DND-41 (cell line): ENCODE measurements around the gene ZAP70.
A peak's percentile ranks its signal among the peaks of the same experiment; 100 is the strongest.

Experiments
- ATAC-seq: fragments of 200-7000 bp; cut with Tn5 transposase; 3 replicates; pipeline ENCODE4 v1.9.1; 2021; ENCODE audit warnings: low read depth; ENCODE audit not compliant: insufficient read depth
- DNase-seq: peaks from one replicate; pipeline ENCODE4 v3.0.0-alpha.2; 2020
- H2AFZ ChIP-seq: 2 replicates; pipeline ENCODE4 v1.6.0; 2012; ENCODE audit warnings: low read depth, low read length
- H3K27ac ChIP-seq: 2 replicates; pipeline ENCODE4 v1.5.1; 2012; ENCODE audit warnings: low read length, inconsistent platforms
- H3K27me3 ChIP-seq: fragments of 200-600 bp; sonication (generic); 2 replicates; pipeline ENCODE4 v1.6.0; 2012; ENCODE audit warnings: low read length, mild to moderate bottlenecking, inconsistent platforms; ENCODE audit not compliant: insufficient read depth, poor library complexity
- H3K36me3 ChIP-seq: 2 replicates; pipeline ENCODE4 v1.5.1; 2012; ENCODE audit warnings: low read length, inconsistent platforms; ENCODE audit not compliant: insufficient read depth
- H3K4me1 ChIP-seq: 2 replicates; pipeline ENCODE4 v1.5.1; 2012; ENCODE audit warnings: mild to moderate bottlenecking, low read length; ENCODE audit not compliant: insufficient read depth
- H3K4me2 ChIP-seq: 2 replicates; pipeline ENCODE4 v1.6.0; 2012; ENCODE audit warnings: mild to moderate bottlenecking, moderate library complexity, low read length, inconsistent platforms; ENCODE audit not compliant: insufficient read depth
- H3K4me3 ChIP-seq, 2 experiments: fragments of 200-600 bp in 1 of 2; shearing (Covaris generic) in 1 of 2; 2 replicates each; pipeline ENCODE4 v1.5.1; 2012 to 2016; ENCODE audit warnings: inconsistent platforms in 2 of 2, low read length in 2 of 2, mild to moderate bottlenecking in 2 of 2, low read depth in 1 of 2, moderate library complexity in 1 of 2
- H3K79me2 ChIP-seq: 2 replicates; pipeline ENCODE4 v1.6.0; 2012; ENCODE audit warnings: low read length, inconsistent platforms; ENCODE audit not compliant: insufficient read depth
- H3K9ac ChIP-seq: 2 replicates; pipeline ENCODE4 v1.6.0; 2012; ENCODE audit warnings: low read depth, mild to moderate bottlenecking, inconsistent platforms, low read length, moderate library complexity
- H3K9me3 ChIP-seq: 2 replicates; pipeline ENCODE4 v1.5.1; 2012; ENCODE audit warnings: low read length, moderate library complexity, mild to moderate bottlenecking, inconsistent platforms; ENCODE audit not compliant: insufficient read depth, severe bottlenecking
- H4K20me1 ChIP-seq: 2 replicates; pipeline ENCODE4 v1.6.0; 2012; ENCODE audit warnings: low read length; ENCODE audit not compliant: insufficient read depth
- CTCF ChIP-seq: IDR thresholded peaks from 2 replicates; pipeline ENCODE4 v1.5.1; 2012; ENCODE audit warnings: borderline replicate concordance, low read length, moderate library complexity, mild to moderate bottlenecking; ENCODE audit not compliant: poor library complexity, severe bottlenecking; ENCODE audit errors: extremely low read depth
- EZH2 ChIP-seq: IDR thresholded peaks from 3 replicates; pipeline ENCODE4 v1.6.1; 2012; ENCODE audit warnings: borderline replicate concordance, low read depth, mild to moderate bottlenecking, moderate library complexity, low read length, inconsistent platforms; ENCODE audit not compliant: severe bottlenecking

The ZAP70 gene

GRCh38 chr2:97724501-97724900 lies 11.1 kb downstream of the ZAP70 start:
- no peak overlapping the region for H2AFZ ChIP-seq
- H3K79me2 ChIP-seq, result peaks cover 98% of the 10 kb centered on the region
- no peak overlapping the region for H3K4me2 ChIP-seq
- peaks cover 95% of the 10 kb centered on the region for H3K36me3 ChIP-seq
- H4K20me1 ChIP-seq, result peaks cover 74% of the 10 kb centered on the region
- H3K4me3 ChIP-seq, result no peak overlapping the region
- DNase-seq (no peak), ATAC-seq (no peak)
- no peaks in the 10 kb centered on the region for H3K9me3 ChIP-seq
- no peak overlapping the region for H3K9ac ChIP-seq
- no peaks in the 10 kb centered on the region for H3K27me3 ChIP-seq
- peaks cover 5% of the 10 kb centered on the region for H3K4me1 ChIP-seq
- H3K27ac ChIP-seq, result no peak overlapping the region
- TF ChIP-seq CTCF (no peak), EZH2 (no peak)

GRCh38 chr2:97724946-97725688 lies 11.7 kb downstream of the ZAP70 start:
- Histone ChIP-seq H3K27me3 (no peaks in the 10 kb centered on the region), H3K9ac (no peak overlapping the region), H3K27ac (no peak overlapping the region), H3K4me2 (no peak overlapping the region), H2AFZ (no peak overlapping the region), H3K36me3 (peaks cover 95% of the 10 kb centered on the region), H3K4me3 (no peak overlapping the region), H4K20me1 (peaks cover 70% of the 10 kb centered on the region), H3K4me1 (no peaks in the 10 kb centered on the region), H3K9me3 (no peaks in the 10 kb centered on the region), H3K79me2 (peaks cover 97% of the 10 kb centered on the region)
- ATAC-seq (no peak), DNase-seq (no peak)
- peak; percentile 28 for TF ChIP-seq CTCF
- no peak for TF ChIP-seq EZH2

- Histone ChIP-seq H3K9me3 (no peaks in the 10 kb centered on the region), H3K9ac (no peak overlapping the region), H3K4me3 (no peak overlapping the region), H3K79me2 (peaks cover 96% of the 10 kb centered on the region), H3K27ac (no peak overlapping the region), H3K27me3 (no peaks in the 10 kb centered on the region), H4K20me1 (peaks cover 74% of the 10 kb centered on the region), H3K4me1 (no peaks in the 10 kb centered on the region), H3K36me3 (peaks cover 95% of the 10 kb centered on the region), H3K4me2 (no peak overlapping the region), H2AFZ (no peak overlapping the region)
- TF ChIP-seq EZH2 (no peak), CTCF (no peak)
- ATAC-seq (no peak), DNase-seq (no peak)
Measured at GRCh38 chr2:97726261-97727064, 13.1 kb downstream of the ZAP70 start.
